GM18499 (cell line): Measurements from ENCODE around the gene TMEM168.
"Not testable (repeated sequence)": the region's sequence is repeated elsewhere in the genome, so short reads cannot be mapped to it uniquely, and the experiment has no call there.

Source experiments
- ATAC-seq: cut with Tn5 transposase; IDR thresholded peaks from one replicate; pipeline ENCODE4 v1.9.1; 2021; ENCODE audit warnings: moderate number of reproducible peaks; ENCODE audit not compliant: insufficient read depth, unreplicated experiment

The TMEM168 gene

GRCh38 chr7:112731324-112731723 lies 58.9 kb downstream of the TMEM168 start:
- not testable (repeated sequence) for ATAC-seq

- ATAC-seq: no peak
These were observed 64.1 kb downstream of the TMEM168 start for GRCh38 chr7:112726076-112726475.

GRCh38 chr7:112723416-112723815 lies 66.8 kb downstream of the TMEM168 start:
- no peak for ATAC-seq

GRCh38 chr7:112721366-112721765 lies 68.8 kb downstream of the TMEM168 start:
- ATAC-seq: no peak

- no peak for ATAC-seq
These were observed 74.7 kb downstream of the TMEM168 start for GRCh38 chr7:112715525-112715924.

- no peak for ATAC-seq
These were observed 75.3 kb downstream of the TMEM168 start for GRCh38 chr7:112714917-112715316.
